Measurements from ENCODE around the gene AHCYL2.

- no peak for TF ChIP-seq CTCF (IDR thresholded peaks at IDR 0.05; ENCODE audit: insufficient read depth, low read depth, low read length)
- no peak for TF ChIP-seq EZH2 (IDR thresholded peaks at IDR 0.05; ENCODE audit: insufficient read depth, low read length)
Measured at GRCh38 chr7:129193892-129194291, 30.9 kb upstream of the AHCYL2 start.

Measured in astrocyte (in vitro differentiated cells and primary cell).